ENCODE results near the gene LPAR1.

LPAR1 gene

DNA sequence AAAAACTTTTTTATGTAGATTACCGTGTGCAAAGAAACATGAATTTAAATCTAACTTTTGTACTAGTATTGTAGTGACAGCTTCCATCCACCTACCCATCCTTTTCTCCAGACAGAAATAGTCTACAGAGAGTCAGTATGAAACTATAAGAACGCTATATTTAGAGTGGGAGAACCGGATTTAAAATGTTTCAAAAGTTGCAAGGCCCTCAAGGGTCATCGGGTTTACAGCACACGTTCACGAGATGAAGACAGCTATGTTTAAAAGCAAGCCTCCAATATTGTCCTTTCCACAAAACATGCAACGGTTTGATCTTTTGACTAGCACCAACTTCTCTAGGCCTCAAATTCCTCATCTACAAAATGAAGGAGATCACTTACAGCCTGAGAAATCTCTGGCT is 139.9 kb downstream of the LPAR1 start:
- TF ChIP-seq, protein P1, sequence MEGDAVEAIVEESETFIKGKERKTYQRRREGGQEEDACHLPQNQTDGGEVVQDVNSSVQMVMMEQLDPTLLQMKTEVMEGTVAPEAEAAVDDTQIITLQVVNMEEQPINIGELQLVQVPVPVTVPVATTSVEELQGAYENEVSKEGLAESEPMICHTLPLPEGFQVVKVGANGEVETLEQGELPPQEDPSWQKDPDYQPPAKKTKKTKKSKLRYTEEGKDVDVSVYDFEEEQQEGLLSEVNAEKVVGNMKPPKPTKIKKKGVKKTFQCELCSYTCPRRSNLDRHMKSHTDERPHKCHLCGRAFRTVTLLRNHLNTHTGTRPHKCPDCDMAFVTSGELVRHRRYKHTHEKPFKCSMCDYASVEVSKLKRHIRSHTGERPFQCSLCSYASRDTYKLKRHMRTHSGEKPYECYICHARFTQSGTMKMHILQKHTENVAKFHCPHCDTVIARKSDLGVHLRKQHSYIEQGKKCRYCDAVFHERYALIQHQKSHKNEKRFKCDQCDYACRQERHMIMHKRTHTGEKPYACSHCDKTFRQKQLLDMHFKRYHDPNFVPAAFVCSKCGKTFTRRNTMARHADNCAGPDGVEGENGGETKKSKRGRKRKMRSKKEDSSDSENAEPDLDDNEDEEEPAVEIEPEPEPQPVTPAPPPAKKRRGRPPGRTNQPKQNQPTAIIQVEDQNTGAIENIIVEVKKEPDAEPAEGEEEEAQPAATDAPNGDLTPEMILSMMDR (IDR thresholded peaks at IDR 0.05) = no peak

DNA sequence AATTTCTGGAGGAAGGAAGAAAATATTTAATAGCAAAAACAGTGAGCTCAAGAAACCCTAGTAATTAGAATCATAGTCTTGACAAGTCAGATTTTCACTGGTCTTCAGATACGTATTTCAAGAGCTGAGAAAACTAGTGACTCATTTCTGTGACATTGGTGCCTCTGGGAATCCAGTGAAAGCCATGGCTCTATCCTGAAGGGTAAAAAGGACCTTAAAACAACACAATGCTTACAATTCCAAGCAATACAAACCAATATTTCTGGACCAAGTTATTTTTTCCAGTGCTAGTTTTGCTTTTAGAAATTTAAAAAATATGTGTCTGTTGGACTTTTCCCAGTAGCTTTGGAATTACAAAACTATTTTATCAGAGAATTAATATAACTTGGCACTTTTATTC is 140.3 kb downstream of the LPAR1 start:
- TF ChIP-seq, protein P1 (IDR thresholded peaks at IDR 0.05) = no peak

DNA sequence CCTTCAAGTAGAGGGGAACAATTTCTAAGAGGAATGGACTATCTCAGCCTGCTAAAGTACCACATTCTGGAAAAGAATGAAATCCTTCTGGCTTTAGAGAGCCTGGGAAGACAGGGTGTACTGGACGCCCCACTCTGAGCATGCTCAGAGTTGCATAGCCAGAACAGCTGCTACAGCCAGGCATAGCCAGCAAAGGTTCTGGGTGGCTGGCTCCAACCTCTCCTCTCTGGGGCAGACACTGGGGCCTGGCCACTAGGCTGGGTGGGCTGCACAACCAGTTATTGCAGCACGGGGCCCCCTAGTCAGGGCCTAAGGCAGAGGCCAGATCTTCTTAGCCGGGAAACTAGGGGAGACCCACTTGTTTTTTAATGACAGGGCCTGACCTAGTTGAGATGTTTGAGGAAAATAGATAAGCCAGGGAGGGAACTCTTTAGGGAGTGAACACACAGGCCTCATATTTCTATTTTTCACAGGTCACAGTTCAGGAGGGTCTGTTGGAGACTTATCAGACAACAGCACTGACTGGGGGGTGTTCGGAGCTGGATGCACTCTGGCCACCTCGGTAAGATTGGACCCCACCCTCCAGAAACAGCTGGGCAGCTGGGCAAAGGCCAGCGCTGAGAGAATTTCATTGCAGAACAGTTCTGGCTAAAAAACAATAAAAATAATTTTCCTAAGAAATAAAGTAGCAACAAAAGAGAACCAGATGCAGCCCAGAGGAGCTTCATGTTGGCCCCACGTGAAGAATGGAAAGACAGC is 142.9 kb downstream of the LPAR1 start:
- TF ChIP-seq, protein P1 (IDR thresholded peaks at IDR 0.05) = no peak

DNA sequence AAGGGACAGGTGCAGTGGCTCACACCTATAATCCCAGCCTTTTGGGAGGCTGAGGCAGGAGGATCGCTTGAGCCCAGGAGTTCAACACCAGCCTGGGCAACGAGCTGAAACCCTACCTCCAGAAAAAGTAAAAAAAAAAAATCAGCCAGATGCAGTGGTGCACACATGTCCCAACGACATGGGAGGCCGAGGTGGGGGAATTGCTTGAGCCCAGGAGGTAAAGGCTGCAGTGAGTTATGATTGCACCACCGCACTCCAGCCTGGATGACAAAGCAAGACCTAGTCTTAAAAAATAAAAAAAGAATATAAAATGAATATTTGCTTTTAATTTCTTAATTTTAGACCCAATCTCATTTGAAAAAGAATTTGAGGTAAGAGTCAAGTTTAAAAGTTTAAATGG is 143.5 kb downstream of the LPAR1 start:
- TF ChIP-seq, protein P1 (IDR thresholded peaks at IDR 0.05) = no peak

DNA sequence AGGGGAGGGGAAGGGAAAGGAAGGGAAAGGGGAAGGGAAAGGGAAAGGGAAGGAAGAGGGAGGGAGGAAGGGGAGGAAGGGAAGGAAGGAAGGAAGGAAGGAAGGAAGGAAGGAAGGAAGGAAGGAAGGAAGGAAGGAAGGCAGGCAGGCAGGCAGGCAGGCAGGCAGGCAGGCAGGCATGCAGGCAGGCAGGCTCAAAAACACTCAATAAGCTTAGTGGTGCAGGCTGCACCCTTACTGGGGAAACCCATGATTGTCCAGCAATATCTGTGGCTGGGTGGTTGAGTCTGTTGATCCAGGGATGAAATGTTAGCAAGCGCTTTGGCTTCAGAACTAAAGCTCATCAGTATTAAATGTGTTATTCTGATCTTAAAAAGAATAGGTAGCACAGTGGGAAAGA is 145.6 kb downstream of the LPAR1 start:
- TF ChIP-seq, protein P1 (IDR thresholded peaks at IDR 0.05) = no peak

DNA sequence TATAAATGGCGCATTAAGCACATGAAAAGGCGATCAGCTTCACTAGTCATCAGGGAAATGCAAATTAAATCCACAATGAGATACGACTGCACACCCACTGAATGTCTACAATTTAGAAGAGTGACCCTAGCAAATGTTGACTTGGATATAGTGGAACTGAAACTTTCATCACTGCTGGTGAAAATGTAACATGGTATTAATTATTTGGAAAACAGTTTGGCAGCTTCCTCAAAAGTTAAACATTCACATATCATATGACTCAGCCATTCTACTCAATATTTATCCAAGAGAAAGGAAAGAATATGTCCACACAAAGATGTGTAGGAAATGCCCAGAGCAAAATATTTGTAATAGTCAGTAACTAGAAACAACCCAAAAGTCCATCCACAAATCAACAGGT is 146.5 kb downstream of the LPAR1 start:
- TF ChIP-seq, protein P1 (IDR thresholded peaks at IDR 0.05) = no peak

DNA sequence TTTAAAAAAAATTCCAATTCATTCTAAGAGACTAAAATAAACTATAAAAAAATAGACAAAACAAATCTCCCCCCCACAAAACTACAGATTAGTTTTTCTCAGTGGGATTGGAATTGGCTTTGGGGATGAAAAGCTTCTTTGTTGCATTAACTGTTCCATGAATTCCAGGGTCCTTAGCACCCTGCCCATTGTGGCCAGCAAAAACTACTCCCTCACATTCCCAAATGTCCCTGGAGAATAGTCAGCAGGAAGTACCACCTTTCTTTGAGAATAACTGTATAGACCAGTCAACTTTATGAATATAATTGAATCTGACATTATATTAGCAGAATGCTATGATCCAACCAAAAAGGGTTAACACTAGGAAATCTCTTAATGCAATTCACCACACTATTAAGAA is 147.9 kb downstream of the LPAR1 start:
- TF ChIP-seq, protein P1 (IDR thresholded peaks at IDR 0.05) = no peak

DNA sequence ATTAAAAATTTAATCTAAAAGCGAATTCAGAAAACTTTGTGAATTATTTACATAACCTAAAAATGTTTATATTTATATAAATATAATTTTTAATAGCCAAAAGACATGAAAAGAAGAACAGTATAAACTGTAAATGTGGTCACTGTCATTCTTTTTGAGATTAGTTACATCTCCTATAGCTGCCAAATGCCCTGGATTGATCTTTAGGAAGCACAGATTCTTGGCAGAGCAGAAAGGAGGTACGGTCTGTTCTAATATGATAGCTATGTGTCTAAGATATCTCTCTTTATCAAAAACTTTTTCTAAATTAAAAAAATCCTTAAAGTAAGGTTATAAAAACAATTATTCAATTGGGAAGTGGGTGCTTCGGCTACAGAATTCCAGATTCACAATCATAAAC is 151.0 kb downstream of the LPAR1 start:
- TF ChIP-seq, protein P1 (IDR thresholded peaks at IDR 0.05) = no peak

Data from LNCAP (cell line).